GM21723 (cell line): ENCODE data around the gene NTRK1.

Experiments
- ATAC-seq: cut with Tn5 transposase; IDR thresholded peaks from one replicate; pipeline ENCODE4 v1.9.1; 2021; ENCODE audit warnings: mild to moderate bottlenecking, moderate library complexity; ENCODE audit not compliant: unreplicated experiment

Gene NTRK1

GRCh38 chr1:156836892-156837291 lies 23.8 kb upstream of the NTRK1 start:
- no peak for ATAC-seq

- ATAC-seq: no peak
Observed at GRCh38 chr1:156838972-156839371, 21.7 kb upstream of the NTRK1 start.

- ATAC-seq: no peak
Observed at GRCh38 chr1:156839426-156840109, 21.1 kb upstream of the NTRK1 start.

GRCh38 chr1:156840186-156840897 lies 20.3 kb upstream of the NTRK1 start:
- no peak for ATAC-seq

- ATAC-seq: no peak
Observed at GRCh38 chr1:156840898-156841279, 19.8 kb upstream of the NTRK1 start.

- ATAC-seq: no peak
Observed at GRCh38 chr1:156841295-156841855, 19.3 kb upstream of the NTRK1 start.

- no peak for ATAC-seq
Observed at GRCh38 chr1:156842618-156843300, 17.9 kb upstream of the NTRK1 start.

GRCh38 chr1:156844102-156844501 lies 16.6 kb upstream of the NTRK1 start:
- no peak for ATAC-seq

GRCh38 chr1:156844638-156845037 lies 16.0 kb upstream of the NTRK1 start:
- ATAC-seq: no peak

GRCh38 chr1:156845055-156845952 lies 15.4 kb upstream of the NTRK1 start:
- ATAC-seq: no peak

GRCh38 chr1:156845953-156846545 lies 14.6 kb upstream of the NTRK1 start:
- ATAC-seq: no peak

- no peak for ATAC-seq
Observed at GRCh38 chr1:156846643-156847042, 14.0 kb upstream of the NTRK1 start.

GRCh38 chr1:156847591-156848460 lies 12.8 kb upstream of the NTRK1 start:
- ATAC-seq: no peak

- no peak for ATAC-seq
Observed at GRCh38 chr1:156848461-156849150, 12.1 kb upstream of the NTRK1 start.

GRCh38 chr1:156849151-156849496 lies 11.5 kb upstream of the NTRK1 start:
- no peak for ATAC-seq

- ATAC-seq: no peak
Observed at GRCh38 chr1:156851779-156852417, 8.8 kb upstream of the NTRK1 start.

GRCh38 chr1:156852418-156852874 lies 8.2 kb upstream of the NTRK1 start:
- ATAC-seq: no peak

GRCh38 chr1:156853761-156854160 lies 6.9 kb upstream of the NTRK1 start:
- ATAC-seq: no peak
